ENCODE results near the gene SLC39A11. TPM values are rescaled to one million over a fixed set of nuclear protein-coding genes. Genes with fewer than 3 reads are reported as not detected.

The SLC39A11 gene
- total and polyA plus RNA-seq, 8 donors: 13.6 to 49.0 (median 17.5) TPM

DNA sequence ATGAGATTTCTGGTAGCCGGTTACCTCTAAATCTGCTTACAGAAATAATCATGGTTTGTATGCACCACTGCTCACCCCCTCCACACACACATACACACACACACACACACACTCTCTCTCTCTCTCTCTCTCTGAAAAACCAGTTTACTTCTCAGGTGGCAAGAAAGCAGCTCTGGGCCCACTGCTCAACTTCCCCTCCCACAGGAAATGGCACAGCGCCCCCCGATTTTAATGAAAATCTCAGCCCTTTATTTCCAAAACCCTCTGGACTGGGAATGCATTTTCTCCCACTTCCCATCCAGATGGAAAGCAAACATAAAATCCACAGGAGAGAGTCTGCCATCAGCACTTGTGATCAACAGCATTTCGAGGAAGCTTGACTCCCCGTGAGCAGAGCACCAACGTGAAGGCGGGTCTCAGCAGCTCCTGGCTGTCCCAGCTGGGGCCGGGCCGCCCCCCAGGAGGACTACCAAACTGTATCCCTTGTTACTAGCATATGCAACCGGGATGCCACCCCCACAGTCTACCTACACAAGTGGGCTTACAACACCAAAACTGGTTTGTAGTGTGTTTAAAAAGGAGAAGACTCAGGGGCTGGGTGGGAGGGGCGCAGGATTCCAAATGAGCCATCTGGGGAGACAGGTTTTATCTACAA, 121.1 kb downstream of the SLC39A11 start:
- Histone ChIP-seq H3K27me3 (no peaks in the 10 kb centered on the region), H3K9me3 (no peaks in the 10 kb centered on the region), H3K4me3 (no peak overlapping the region), H3K36me3 (no peaks in the 10 kb centered on the region), H3K4me1 (no peaks in the 10 kb centered on the region), H3K27ac (no peak overlapping the region)
- no peak for DNase-seq
- ATAC-seq: no peak
- TF ChIP-seq, protein P1, sequence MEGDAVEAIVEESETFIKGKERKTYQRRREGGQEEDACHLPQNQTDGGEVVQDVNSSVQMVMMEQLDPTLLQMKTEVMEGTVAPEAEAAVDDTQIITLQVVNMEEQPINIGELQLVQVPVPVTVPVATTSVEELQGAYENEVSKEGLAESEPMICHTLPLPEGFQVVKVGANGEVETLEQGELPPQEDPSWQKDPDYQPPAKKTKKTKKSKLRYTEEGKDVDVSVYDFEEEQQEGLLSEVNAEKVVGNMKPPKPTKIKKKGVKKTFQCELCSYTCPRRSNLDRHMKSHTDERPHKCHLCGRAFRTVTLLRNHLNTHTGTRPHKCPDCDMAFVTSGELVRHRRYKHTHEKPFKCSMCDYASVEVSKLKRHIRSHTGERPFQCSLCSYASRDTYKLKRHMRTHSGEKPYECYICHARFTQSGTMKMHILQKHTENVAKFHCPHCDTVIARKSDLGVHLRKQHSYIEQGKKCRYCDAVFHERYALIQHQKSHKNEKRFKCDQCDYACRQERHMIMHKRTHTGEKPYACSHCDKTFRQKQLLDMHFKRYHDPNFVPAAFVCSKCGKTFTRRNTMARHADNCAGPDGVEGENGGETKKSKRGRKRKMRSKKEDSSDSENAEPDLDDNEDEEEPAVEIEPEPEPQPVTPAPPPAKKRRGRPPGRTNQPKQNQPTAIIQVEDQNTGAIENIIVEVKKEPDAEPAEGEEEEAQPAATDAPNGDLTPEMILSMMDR (IDR thresholded peaks at IDR 0.05): no peak
- intact Hi-C loops (cut with DNase I): no loop called here

GRCh38 chr17:72970797-72971196, 121.7 kb downstream of the SLC39A11 start:
- no peaks in the 10 kb centered on the region for H3K9me3 ChIP-seq
- ATAC-seq (no peak), DNase-seq (no peak)
- H3K4me3 ChIP-seq: no peak overlapping the region
- TF ChIP-seq, protein P1 (IDR thresholded peaks at IDR 0.05): no peak
- H3K4me1 ChIP-seq: no peaks in the 10 kb centered on the region
- H3K27ac ChIP-seq: no peak overlapping the region
- intact Hi-C loops (cut with DNase I): no loop called here
- H3K27me3 ChIP-seq: no peaks in the 10 kb centered on the region
- H3K36me3 ChIP-seq: no peaks in the 10 kb centered on the region

- ATAC-seq (no peak), DNase-seq (no peak)
- TF ChIP-seq, protein P1 (IDR thresholded peaks at IDR 0.05): no peak
- no peak overlapping the region for H3K4me3 ChIP-seq
- H3K9me3 ChIP-seq: no peaks in the 10 kb centered on the region
- H3K36me3 ChIP-seq: no peaks in the 10 kb centered on the region
- intact Hi-C loops (cut with DNase I): no loop called here
- no peaks in the 10 kb centered on the region for H3K27me3 ChIP-seq
- H3K4me1 ChIP-seq: no peaks in the 10 kb centered on the region
- H3K27ac ChIP-seq: no peak overlapping the region
These were observed 122.2 kb downstream of the SLC39A11 start for GRCh38 chr17:72970246-72970645.

DNA sequence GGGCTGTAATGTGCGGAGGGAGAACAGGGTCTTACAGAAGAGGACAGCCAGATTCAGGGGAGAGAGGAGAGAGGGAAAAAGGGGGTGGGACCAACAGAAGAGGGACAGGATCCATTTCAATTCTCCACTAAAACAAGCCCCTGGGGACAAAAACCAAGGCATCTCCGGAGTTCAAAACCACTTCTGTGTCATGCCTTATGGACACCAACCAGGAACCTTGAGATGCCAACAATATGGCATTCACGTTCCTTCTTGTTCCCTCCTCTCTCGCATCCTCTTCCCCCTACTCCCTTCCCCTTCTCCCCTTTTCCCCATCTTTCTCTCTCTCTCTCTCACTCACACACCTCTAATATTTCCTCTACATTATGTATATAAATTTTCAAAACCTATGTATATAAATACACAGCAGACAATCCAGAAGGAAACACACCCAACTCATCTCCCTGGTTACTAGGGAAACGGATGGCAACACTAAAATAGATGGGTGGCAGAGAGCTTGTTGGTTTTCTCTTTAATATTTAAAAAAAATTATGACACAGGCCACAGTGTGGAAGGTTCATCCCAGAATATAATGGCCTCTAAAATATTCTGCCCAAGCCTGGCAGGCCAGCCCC, 123.1 kb downstream of the SLC39A11 start:
- no peak for ATAC-seq

DNA sequence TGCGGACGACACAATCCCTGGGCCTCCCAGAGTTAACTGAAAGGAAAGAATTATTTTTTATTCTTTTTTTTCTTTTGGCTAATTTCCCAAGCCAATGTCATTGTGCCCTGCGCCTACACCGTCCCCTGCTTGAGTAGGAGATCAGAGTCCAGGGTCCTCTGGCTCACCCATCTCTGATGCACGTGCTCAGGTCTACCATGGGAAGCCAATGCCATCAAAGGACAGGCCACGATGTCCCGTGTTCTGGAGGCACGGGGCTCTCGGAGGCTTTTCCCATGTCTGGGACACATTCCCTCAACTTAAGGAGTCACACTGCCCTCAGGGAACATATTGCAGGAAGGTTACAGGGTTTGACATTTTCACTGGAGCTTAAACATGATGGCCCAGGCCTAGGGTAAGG, 123.7 kb downstream of the SLC39A11 start:
- ATAC-seq: no peak
- TF ChIP-seq, protein P1 (IDR thresholded peaks at IDR 0.05): no peak
- Histone ChIP-seq H3K9me3 (no peaks in the 10 kb centered on the region), H3K36me3 (no peaks in the 10 kb centered on the region), H3K27ac (no peak overlapping the region), H3K4me1 (no peaks in the 10 kb centered on the region), H3K27me3 (no peaks in the 10 kb centered on the region), H3K4me3 (no peak overlapping the region)
- no peak for DNase-seq
- intact Hi-C loops (cut with DNase I): no loop called here

More for the DNA sequence above, 123.1 kb downstream of the SLC39A11 start:
- Histone ChIP-seq H3K4me1 (no peaks in the 10 kb centered on the region), H3K36me3 (no peaks in the 10 kb centered on the region), H3K27ac (no peak overlapping the region), H3K9me3 (no peaks in the 10 kb centered on the region), H3K4me3 (no peak overlapping the region), H3K27me3 (no peaks in the 10 kb centered on the region)
- TF ChIP-seq, protein P1 (IDR thresholded peaks at IDR 0.05): no peak
- DNase-seq: no peak
- intact Hi-C loops (cut with DNase I): no loop called here
